ENCODE results near the gene SLC38A8.

GRCh38 chr16:84034516-84034915 is 8.1 kb downstream of the SLC38A8 start:
- no peak for TF ChIP-seq SMC3 (conservative IDR thresholded peaks at IDR 0.05; ENCODE audit: poor library complexity)
- no peak for TF ChIP-seq CTCF (IDR thresholded peaks at IDR 0.05; ENCODE audit: poor library complexity, severe bottlenecking)
- TF ChIP-seq POLR2AphosphoS5 (IDR thresholded peaks at IDR 0.05), result no peak
- TF ChIP-seq TAF1 (IDR thresholded peaks at IDR 0.05; ENCODE audit: low read depth), result no peak
- no peak for TF ChIP-seq RAD21 (conservative IDR thresholded peaks at IDR 0.05)
- no peak for TF ChIP-seq REST (IDR thresholded peaks at IDR 0.05; ENCODE audit: borderline replicate concordance)
